PC-3 (cell line): ENCODE data around the gene RALA. TPM values are rescaled to one million over a fixed set of nuclear protein-coding genes. Genes with fewer than 3 reads are reported as not detected.

Source experiments
- ATAC-seq: fragments of 200-7000 bp; cut with Tn5 transposase; 2 replicates; pipeline ENCODE4 v1.9.1; 2020; ENCODE audit warnings: mild to moderate bottlenecking, moderate library complexity
- BruUV-seq: library from RNA; stranded (reverse); fragments of 400-500 nt; replicated peaks from 2 replicates; lab custom pipeline; 2021; lab: Mats Ljungman, UMichigan
- CTCF ChIA-PET: fragments of 300-600 bp; sonication (Branson Sonifier 250); formaldehyde crosslinking; loops from one replicate; lab custom pipeline; 2022; ENCODE audit warnings: antibody characterized with exemption; lab: Charles Lee
- POLR2A ChIA-PET: fragments of 300-600 bp; sonication (Branson Sonifier 250); formaldehyde crosslinking; loops from one replicate; lab custom pipeline; 2022; ENCODE audit warnings: antibody characterized with exemption; ENCODE audit not compliant: unreplicated experiment; lab: Charles Lee
- DNase-seq: peaks from one replicate; pipeline ENCODE4 v3.0.0-alpha.2; 2015
- H2AFZ ChIP-seq: fragments of 300-600 bp; sonication (generic); 2 replicates; pipeline ENCODE4 v1.6.0; 2016; ENCODE audit warnings: antibody characterized with exemption, low read length
- H3F3A ChIP-seq: fragments of 300-600 bp; sonication (generic); one replicate; pipeline ENCODE4 v1.6.0; 2017; ENCODE audit warnings: antibody characterized with exemption, low read length, control low read depth, mild to moderate bottlenecking; ENCODE audit not compliant: unreplicated experiment
- H3K27ac ChIP-seq: fragments of 300-600 bp; sonication (generic); 2 replicates; pipeline ENCODE4 v1.5.1; 2016; ENCODE audit warnings: mild to moderate bottlenecking, low read length
- H3K27me3 ChIP-seq: fragments of 300-600 bp; sonication (generic); 2 replicates; pipeline ENCODE4 v1.6.1; 2016; ENCODE audit warnings: low read length, mixed read lengths
- H3K36me3 ChIP-seq: fragments of 300-600 bp; sonication (generic); 2 replicates; pipeline ENCODE4 v1.6.1; 2016; ENCODE audit warnings: low read depth, mixed run types, low read length, mixed read lengths
- H3K4me1 ChIP-seq: fragments of 300-600 bp; sonication (generic); 2 replicates; pipeline ENCODE4 v1.5.1; 2016; ENCODE audit warnings: low read length; ENCODE audit not compliant: insufficient read depth
- H3K4me2 ChIP-seq: fragments of 300-600 bp; sonication (generic); 2 replicates; pipeline ENCODE4 v1.6.0; 2016; ENCODE audit warnings: low read length
- H3K4me3 ChIP-seq: fragments of 300-600 bp; sonication (generic); 2 replicates; pipeline ENCODE4 v1.5.1; 2016; ENCODE audit warnings: mild to moderate bottlenecking, low read length, mixed read lengths
- H3K79me2 ChIP-seq: fragments of 300-600 bp; sonication (generic); 2 replicates; pipeline ENCODE4 v1.6.1; 2017; ENCODE audit warnings: low read length, mixed read lengths
- H3K9ac ChIP-seq: fragments of 300-600 bp; sonication (generic); 2 replicates; pipeline ENCODE4 v1.6.0; 2016; ENCODE audit warnings: mild to moderate bottlenecking, low read length
- H3K9me2 ChIP-seq: fragments of 300-600 bp; sonication (generic); replicated peaks from 2 replicates; pipeline ENCODE4 v1.6.1; 2016; ENCODE audit warnings: mixed run types, low read length, mixed read lengths
- H3K9me3 ChIP-seq: fragments of 300-600 bp; sonication (generic); 2 replicates; pipeline ENCODE4 v1.6.1; 2016; ENCODE audit warnings: low read length, mixed read lengths
- H4K20me1 ChIP-seq: fragments of 300-600 bp; sonication (generic); 2 replicates; pipeline ENCODE4 v1.6.1; 2016; ENCODE audit warnings: low read length, mixed read lengths
- CTCF ChIP-seq: fragments of 300-600 bp; sonication (generic); conservative IDR thresholded peaks from 2 replicates; pipeline ENCODE4 v1.5.1; 2017; ENCODE audit warnings: antibody characterized with exemption, low read depth, mild to moderate bottlenecking, low read length
- EZH2 ChIP-seq: fragments of 300-600 bp; sonication (generic); IDR thresholded peaks from one replicate; pipeline ENCODE4 v1.6.1; 2017; ENCODE audit warnings: antibody characterized with exemption, mild to moderate bottlenecking, low read length; ENCODE audit not compliant: unreplicated experiment
- EZH2phosphoT487 ChIP-seq: fragments of 300-600 bp; sonication (generic); IDR thresholded peaks from 2 replicates; pipeline ENCODE4 v1.6.1; 2018; ENCODE audit warnings: mild to moderate bottlenecking, antibody characterized with exemption, low read length, borderline replicate concordance
- intact Hi-C: fragments of 100-400 bp; cut with micrococcal nuclease; formaldehyde crosslinking; loops from 2 replicates; pipeline ENCODE4 v1.9.0; 2023
- total RNA-seq: library from RNA; depleted of rRNA; stranded (reverse); fragments of >200 nt; gene quantifications from 2 replicates; pipeline ENCODE4 v1.2.3, GENCODE V29; 2014

Gene RALA
- total RNA-seq, 1 experiment from 2014 or later, result 12.9 TPM

DNA sequence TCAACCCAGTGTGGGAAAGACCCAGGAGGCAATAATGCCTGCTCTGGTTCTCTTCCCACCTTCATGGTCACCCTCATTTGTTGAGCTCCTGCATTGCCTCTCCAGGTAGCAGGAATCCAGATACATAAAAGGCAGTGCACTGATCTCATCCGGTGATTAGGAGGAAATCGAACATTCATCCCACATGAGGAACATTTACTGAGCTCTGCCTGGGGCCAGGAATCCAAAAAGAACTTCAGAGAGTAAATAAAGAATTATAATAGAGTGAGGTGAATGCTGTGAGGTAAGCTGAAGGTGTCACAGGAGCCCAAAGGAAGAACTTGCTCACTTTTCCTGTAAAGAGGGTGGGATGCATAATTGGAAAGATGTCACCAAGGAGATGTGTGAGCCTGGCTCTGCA lies 121.2 kb downstream of the RALA start:
- intact Hi-C loops, result no loop called here
- Histone ChIP-seq H2AFZ (no peak overlapping the region), H3K36me3 (no peaks in the 10 kb centered on the region), H3K4me1 (no peaks in the 10 kb centered on the region; the same call in 1 of the 2 replicates), H4K20me1 (no peaks in the 10 kb centered on the region), H3K79me2 (no peaks in the 10 kb centered on the region), H3K27me3 (no peaks in the 10 kb centered on the region), H3K4me3 (no peak overlapping the region), H3K9me3 (no peaks in the 10 kb centered on the region), H3F3A (no peaks in the 10 kb centered on the region), H3K9me2 (no peaks in the 10 kb centered on the region), H3K9ac (no peak overlapping the region), H3K4me2 (no peak overlapping the region), H3K27ac (no peak overlapping the region)
- ATAC-seq, result no peak
- CTCF ChIA-PET, result interaction anchor here (1.1 kb wide), 1 partner anchor 164 kb away, joined by 5 read pairs; no protein-coding TSS in a partner anchor
- TF ChIP-seq EZH2phosphoT487 (no peak), CTCF (no peak), EZH2 (no peak)
- BruUV-seq, result no TSS peak
- POLR2A ChIA-PET, result no interaction called here
- DNase-seq, result no peak

- no peaks in the 10 kb centered on the region for H3F3A ChIP-seq
- CTCF ChIA-PET, result interaction anchor here (0.7 to 4.2 kb wide), 3 partner anchors 165 to 167 kb away, joined by 3 to 52 read pairs (median 5); no protein-coding TSS in a partner anchor
- POLR2A ChIA-PET, result no interaction called here
Observed at GRCh38 chr7:39745320-39745719, 121.9 kb downstream of the RALA start.

More at GRCh38 chr7:39745320-39745719, 121.9 kb downstream of the RALA start:
- no TSS peak for BruUV-seq
- H3K27ac ChIP-seq, result no peak overlapping the region
- H2AFZ ChIP-seq, result no peak overlapping the region
- H3K4me1 ChIP-seq, result no peaks in the 10 kb centered on the region
- H3K9me2 ChIP-seq, result no peaks in the 10 kb centered on the region
- intact Hi-C loops, result no loop called here
- H3K4me2 ChIP-seq, result no peak overlapping the region
- H3K27me3 ChIP-seq, result no peaks in the 10 kb centered on the region
- no peak for DNase-seq
- TF ChIP-seq EZH2 (no peak), EZH2phosphoT487 (no peak), CTCF (no peak)
- H3K79me2 ChIP-seq, result no peaks in the 10 kb centered on the region
- H3K9ac ChIP-seq, result no peak overlapping the region
- no peaks in the 10 kb centered on the region for H3K36me3 ChIP-seq
- no peak overlapping the region for H3K4me3 ChIP-seq
- H3K9me3 ChIP-seq, result no peaks in the 10 kb centered on the region
- H4K20me1 ChIP-seq, result no peaks in the 10 kb centered on the region
- ATAC-seq, result no peak
